ENCODE data around the gene PARP1.
"Not testable (repeated sequence)": the region's sequence is repeated elsewhere in the genome, so short reads cannot be mapped to it uniquely, and the experiment has no call there.

PARP1 gene

DNA sequence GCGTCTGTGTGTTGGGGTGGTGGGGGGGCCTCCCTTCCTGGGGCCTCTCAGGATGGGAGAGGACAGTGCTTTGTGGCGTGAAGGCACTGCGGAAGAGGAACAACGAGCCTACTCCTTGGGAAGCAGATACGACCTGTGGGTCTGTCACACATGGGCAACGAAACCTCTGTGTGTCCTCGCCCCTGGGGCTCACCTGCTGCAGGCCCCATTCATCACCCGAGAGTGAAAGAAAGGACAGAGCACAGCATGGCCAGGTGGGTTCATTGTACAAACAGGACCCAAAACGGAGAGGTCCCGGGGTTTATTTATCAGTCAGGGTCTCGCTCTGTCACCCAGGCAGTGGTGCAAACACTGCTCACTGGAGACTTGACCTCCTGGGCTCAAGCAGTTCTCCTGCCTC, 58.8 kb downstream of the PARP1 start:
- no peak for DNase-seq (ENCODE audit: low spot score)
- TF ChIP-seq, protein P1, sequence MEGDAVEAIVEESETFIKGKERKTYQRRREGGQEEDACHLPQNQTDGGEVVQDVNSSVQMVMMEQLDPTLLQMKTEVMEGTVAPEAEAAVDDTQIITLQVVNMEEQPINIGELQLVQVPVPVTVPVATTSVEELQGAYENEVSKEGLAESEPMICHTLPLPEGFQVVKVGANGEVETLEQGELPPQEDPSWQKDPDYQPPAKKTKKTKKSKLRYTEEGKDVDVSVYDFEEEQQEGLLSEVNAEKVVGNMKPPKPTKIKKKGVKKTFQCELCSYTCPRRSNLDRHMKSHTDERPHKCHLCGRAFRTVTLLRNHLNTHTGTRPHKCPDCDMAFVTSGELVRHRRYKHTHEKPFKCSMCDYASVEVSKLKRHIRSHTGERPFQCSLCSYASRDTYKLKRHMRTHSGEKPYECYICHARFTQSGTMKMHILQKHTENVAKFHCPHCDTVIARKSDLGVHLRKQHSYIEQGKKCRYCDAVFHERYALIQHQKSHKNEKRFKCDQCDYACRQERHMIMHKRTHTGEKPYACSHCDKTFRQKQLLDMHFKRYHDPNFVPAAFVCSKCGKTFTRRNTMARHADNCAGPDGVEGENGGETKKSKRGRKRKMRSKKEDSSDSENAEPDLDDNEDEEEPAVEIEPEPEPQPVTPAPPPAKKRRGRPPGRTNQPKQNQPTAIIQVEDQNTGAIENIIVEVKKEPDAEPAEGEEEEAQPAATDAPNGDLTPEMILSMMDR (IDR thresholded peaks at IDR 0.05; ENCODE audit: extremely low read depth, missing control alignments), result no peak

DNA sequence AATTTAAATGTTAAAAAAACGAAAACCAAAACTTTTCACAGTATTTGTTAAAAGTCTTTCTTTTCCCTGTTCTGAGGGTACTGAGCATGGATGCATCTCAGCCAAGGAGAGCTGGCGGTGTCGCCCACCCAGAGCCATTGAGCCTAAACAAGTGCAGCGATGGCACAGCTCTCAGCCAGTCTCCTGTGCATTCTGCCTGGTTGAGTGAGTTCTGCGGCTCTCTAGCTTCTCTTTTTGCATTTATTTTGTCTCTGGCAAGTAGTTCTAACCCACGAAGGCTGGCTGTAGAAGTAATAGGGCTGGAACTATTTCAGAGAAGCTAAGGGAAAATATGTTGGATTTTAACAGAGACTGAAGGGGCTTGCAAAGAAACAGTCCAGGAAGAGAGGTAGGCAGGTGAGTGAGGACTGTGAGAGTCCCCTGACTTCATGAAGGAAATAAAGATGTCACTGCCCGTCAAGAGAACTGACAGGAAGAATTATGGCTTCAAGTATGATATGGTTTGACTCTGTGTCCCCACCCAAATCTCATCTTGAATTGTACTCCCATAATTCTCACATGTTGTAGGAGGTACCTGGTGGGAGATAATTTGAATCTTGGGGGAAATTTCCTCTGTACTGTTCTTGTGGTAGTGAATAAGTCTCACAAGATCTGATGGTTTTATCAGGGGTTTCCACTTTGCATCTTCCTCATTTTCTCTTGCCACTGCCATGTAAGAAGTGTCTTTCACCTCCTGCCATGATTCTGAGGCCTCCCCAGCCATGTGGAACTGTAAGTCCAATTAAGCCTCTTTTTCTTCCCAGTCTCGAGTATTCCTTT, 63.2 kb downstream of the PARP1 start:
- TF ChIP-seq, protein P1 (IDR thresholded peaks at IDR 0.05; ENCODE audit: extremely low read depth, missing control alignments), result no peak
- DNase-seq (ENCODE audit: low spot score), result no peak

DNA sequence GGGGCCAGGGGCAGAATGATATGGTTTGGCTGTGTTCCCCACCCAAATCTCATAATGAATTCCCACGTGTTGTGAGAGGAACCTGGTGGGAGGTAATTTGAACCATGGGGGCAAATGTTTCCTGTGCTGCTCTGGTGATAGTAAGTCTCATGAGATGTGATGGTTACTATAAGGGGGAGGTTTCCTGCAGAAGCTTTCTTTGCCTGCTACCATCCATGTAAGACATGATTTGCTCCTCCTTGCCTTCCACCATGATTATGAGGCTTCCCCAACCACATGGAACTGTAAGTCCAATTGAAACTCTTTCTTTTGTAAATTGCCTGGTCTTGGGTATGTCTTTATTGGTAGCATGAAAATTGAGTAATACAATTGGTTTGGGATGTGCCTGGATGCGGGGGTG, 65.2 kb downstream of the PARP1 start:
- DNase-seq (ENCODE audit: low spot score), result no peak

DNA sequence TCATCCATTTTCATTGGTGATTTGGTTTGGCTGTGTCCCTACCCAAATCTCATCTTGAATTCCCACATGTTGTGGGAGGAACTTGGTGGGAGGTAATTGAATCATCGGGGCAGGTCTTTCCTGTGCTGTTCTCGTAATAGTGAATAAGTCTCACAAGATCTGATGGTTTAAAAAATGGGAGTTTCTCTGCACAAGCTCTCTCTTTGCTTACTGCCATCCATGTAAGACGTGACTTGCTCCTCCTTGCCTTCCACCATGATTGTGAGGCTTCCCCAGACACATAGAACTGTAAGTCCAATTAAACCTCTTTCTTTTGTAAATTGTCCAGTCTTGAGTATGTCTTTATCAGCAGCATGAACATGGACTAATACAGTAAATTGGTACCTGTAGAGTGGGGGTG, 67.8 kb downstream of the PARP1 start:
- not testable (repeated sequence) for DNase-seq (ENCODE audit: low spot score)

More for the DNA sequence above, 65.2 kb downstream of the PARP1 start:
- TF ChIP-seq, protein P1 (IDR thresholded peaks at IDR 0.05; ENCODE audit: extremely low read depth, missing control alignments), result no peak

DNA sequence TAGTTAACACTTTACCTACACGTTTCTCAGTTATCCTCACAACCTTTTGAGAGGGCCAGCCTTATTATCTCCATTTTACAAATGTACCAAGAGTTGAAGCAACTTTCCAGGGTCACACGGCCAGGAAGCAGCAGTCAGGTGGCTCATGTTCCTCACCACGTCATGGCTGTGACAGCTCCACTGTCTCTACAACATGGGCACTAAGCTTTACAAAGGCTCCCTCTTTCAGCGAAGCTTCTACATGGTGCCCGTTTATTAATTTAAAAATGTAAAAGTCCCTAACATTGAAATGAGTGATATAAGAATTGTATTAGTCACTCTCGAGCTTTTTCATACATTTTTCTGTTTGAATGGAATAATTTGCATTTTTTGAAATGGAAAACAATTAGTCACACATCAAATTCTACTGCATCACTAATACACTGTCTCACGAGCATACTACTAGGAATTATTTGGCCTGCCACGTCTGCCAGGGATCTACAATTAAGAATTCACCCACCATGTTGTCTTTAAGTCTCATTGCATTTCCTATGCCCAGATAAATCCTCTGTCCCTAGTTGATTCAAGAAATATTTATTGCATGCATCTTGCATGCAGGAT, 70.5 kb downstream of the PARP1 start:
- no peak for DNase-seq (ENCODE audit: low spot score)
- TF ChIP-seq, protein P1 (IDR thresholded peaks at IDR 0.05; ENCODE audit: extremely low read depth, missing control alignments), result no peak

DNA sequence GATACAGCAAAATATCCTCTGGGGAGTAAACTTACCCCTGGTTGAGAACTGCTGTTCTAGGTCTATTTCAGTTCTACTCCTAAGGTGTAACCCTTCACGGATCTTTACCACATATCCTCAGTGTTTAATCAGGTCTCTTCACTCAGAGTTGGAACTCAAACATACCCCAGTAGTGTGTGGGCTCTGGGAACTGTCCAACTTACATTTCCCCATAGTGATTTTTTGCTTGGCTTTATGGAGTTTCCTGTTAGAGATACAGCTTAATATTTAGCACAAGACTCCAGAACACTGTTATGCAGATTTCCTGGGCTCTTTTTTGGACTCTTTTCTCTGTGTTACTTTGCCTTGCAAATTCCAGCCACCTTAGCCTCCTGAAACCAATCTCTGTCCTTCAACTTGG, 72.2 kb downstream of the PARP1 start:
- DNase-seq (ENCODE audit: low spot score), result no peak
- TF ChIP-seq, protein P1 (IDR thresholded peaks at IDR 0.05; ENCODE audit: extremely low read depth, missing control alignments), result no peak

DNA sequence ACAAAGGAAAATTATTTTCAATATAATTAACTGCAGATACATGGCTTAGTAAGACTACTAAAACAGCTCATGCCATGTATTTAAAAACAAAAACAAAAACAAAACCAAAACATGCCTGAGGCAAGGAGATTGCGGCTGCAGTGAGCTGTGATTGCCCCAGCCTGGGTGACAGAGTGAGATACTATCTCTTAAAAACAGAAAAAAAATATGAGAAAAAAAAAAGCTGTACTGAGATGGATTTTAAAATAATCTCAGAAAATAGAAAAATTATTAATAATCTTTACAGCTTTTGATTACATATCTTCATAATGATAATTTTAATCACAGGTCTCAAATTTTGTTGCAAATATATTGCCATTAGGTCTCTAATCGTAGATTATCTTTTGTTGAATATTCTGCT, 74.9 kb downstream of the PARP1 start:
- TF ChIP-seq, protein P1 (IDR thresholded peaks at IDR 0.05; ENCODE audit: extremely low read depth, missing control alignments), result no peak
- no peak for DNase-seq (ENCODE audit: low spot score)
